HG03103 (cell line): ENCODE measurements around the gene PRKAR2B.
"Not testable (repeated sequence)": the region's sequence is repeated elsewhere in the genome, so short reads cannot be mapped to it uniquely, and the experiment has no call there.

Source experiments
- ATAC-seq: cut with Tn5 transposase; IDR thresholded peaks from one replicate; pipeline ENCODE4 v1.9.1; 2021; ENCODE audit warnings: low read depth; ENCODE audit not compliant: unreplicated experiment

PRKAR2B gene

DNA sequence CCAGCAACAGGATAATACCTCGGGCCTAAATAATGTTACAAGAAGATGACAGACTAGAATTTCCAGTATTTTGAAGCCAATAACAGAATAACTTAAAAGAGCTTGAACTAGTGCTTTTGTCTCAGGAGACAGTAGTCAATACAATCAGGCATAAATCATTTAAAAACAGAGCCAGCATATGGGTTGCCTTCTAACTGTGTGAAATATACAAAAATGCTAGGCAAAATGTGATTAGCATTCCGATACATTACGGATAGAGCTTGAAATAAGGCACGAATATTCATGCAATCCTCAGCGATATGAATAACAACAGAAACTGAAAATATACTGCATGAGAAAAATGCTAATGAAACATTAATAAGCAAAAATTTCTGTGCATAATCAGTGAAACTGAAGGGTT, 18.3 kb upstream of the PRKAR2B start:
- ATAC-seq = no peak

DNA sequence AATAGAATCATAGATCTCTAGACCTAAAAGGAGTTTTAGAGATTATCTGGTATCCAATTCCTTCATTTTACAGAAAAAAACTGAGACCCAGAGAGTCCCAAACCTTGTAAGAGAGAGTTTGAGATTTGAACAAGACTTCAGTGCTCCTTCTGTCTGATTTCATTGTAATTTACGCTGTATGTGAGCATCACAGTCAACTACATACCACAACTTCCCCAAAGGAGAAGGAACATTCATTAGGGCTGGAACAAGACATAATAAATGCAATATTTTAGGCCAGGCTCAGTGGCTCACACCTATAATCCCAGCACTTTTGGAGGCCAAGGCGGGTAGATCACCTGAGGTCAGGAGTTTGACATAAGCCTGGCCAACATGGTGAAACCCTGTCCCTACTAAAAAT, 17.3 kb upstream of the PRKAR2B start:
- no peak for ATAC-seq

DNA sequence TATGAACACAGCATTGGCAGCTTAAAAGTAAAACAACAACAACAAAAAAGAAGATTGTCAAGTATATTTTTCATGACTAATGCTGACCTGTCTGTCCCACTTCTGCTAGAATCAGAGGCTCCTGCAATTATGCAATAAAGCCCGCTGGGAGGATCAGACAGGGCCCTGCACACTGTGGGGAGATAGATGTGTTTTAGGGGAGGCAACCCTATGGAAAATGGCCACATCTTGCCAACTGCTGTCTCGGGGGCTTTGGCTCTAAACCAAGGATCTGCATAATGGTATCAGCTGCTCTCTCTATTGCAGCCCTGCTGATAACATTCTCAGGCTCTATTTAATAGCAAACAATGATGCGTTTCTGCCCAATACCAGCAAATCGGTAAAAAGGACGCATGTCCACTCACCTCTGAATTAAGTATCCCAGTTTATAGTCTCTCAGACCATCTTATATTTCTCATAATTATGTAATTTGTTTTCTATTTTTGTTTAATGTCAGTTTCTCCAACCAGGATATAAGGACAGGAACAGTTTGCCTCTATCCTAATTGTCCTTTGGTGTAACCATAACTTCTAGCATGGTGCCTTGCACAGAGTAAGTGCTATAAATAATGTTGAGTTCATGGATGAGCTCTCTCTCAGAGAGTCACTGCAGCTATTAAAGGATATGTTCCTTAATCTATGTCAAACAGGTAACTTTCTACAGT, 15.3 kb upstream of the PRKAR2B start:
- no peak for ATAC-seq

DNA sequence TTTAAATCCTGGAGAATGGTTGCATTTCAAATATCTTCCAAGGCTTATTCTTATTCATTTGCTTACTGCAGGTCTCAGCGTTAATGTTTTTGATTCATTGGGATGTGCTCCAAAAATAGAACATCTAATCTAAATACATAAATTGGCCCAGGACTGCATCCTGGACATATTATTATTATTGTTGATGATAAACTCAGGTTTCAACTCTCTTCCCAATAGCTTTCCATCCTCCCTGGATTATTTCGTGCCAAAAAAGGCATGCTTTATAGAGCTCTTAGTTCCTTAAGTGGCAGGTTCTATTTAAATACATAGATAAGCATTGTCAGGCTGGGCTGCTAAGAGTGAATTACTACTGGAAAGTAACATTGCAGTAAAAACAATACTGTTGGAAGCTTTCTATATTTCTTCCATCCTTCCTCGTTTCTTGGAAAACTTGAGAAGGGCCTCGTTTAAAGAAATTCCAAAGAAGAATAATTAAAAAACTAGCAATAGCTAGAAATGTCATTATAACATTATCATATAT, 14.7 kb upstream of the PRKAR2B start:
- no peak for ATAC-seq

DNA sequence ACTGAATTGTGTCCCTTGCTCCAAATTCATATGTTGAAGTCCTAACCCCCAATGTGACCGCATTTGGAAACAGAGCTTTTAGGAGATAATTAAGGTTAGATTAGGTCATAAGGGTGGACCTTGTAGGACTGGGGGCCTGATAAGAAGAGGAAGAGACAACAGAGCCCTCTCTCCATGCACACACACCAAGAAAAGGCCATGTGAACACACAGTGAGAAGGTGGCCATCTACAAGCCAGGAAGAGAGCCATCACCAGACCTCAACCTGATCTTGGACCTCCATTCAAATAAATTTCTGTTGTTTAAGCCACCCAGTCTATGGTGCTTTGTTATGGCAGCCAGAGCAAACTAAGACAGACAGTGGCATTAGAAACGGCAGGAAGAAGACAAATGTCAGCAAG, 12.5 kb upstream of the PRKAR2B start:
- ATAC-seq = no peak

DNA sequence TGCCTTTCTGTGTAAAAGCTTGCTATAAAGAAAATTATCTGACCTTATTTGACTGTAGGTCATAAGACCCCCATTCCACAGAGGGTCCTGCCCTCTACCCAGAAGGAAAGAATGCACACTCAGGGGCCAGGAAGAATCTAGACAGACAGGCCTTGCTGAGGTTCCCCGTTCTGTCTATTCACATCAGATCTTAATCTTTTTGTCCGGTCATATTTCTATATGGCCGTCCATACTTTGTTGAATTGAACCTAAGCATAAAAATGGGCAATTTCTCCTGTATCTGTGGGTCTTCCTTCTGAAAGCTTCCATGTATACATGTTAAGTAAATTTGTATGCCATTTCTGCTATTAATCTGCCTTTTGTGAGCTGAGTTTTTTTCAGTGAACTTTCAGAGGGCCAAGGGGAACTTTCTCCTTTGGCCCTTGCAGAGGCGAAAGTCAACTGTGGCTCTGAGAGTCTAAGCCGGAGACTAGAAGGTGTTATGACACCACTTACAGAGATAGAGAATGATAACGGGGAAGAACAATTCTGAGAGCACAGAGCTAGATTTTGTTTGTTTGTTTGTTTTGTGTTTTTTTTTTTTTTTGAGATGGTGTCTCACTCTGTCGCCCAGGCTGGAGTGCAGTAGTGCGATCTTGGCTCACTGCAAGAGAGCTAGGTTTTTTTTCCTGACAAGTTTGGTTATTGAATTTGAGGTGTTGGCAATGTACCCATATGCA, 11.6 kb upstream of the PRKAR2B start:
- no peak for ATAC-seq

DNA sequence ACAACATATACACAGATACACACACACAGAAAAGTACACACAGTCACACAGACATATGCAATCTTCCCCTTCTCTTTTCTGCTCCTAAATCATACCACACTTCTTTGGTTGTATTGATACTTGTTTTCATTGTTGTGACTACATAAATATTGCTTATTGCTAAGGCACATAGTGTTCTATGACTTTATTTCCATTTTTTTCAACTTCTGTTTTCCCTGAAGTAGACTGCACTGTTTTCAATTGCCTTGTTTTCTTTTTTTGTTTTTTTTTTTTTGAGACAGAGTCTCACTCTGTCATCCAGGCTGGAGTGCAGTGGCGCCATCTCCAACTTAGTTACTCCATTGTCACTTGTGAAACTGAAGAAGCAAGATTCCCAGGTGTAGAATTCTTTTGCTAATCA, 10.0 kb upstream of the PRKAR2B start:
- ATAC-seq = no peak

DNA sequence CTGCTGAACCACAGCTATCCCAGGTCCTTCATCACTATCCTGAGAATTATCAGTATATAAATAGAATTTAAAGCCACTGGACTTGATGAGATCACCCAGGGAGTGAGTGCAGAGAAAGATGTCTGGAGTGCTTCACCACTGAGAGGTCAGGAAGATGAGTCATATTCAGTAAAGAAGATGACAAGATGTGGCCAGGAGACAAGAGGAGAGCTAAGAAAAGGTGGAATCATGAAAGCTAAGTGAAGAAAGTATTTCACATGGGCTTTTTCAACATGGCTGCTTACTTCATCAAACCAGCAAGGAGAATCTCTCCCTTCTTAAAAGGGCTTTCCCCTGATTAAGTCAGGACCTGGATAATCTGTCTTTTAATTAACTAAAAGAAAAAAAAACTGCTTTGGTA, 9.1 kb upstream of the PRKAR2B start:
- no peak for ATAC-seq

DNA sequence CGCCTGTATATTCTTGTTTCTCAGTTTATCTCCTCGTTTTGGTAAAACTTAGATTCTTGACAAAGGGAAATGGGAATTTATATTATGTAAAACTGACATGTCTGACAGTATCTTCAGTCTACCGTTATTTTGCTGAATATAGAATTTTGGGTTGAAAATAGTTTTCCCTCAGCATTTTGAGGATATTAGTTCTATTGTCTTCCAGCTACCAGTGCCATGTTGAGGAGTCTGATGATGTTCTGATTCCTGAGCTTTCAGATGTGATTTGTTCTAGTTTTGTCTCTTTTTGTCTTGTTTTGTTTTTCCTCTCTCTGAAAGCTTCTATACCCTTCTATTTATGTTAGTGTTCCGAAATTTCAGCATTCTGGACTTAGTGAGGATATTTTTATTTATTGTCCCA, 8.0 kb upstream of the PRKAR2B start:
- no peak for ATAC-seq

DNA sequence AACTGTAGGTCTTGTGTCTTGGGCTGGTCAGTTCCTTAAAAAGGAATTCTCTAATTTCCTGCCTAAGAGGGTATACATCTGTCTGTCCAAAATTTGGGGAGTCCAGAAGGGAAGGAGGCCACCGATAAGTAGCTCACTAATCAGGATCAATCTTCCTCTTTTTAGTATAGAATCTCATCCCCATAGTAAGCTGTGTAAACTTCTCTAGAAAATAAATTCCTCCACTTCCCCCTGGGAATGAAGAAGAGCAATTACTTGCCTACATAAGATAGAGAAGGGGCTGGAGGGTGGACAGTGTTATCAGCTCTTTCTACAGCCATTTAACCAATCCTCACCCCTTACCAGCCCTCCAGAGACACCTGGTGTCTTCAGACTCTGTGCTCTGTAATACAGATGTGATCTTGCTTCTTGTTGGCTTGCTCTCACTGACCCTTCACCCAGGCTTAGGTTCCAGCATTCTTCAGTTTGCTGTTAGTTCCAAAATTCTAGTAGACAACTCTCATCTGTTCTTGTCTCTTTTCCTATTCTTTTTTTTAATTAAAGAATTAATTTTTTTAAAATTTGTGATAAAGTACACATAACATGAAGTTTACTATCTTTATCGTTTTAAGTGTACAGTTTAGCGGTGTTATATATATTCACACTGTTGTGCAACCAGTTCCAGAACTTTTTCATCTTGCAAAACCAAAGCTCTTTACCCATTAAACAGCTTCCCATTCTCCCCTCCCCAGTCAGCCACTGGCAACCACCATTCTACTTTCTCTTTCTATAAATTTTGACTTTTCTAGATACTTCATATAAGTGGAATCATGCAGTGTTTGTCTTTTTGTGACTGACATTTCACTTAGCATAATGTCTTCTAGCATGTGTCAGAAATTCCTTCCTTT, 6.5 kb upstream of the PRKAR2B start:
- no peak for ATAC-seq

DNA sequence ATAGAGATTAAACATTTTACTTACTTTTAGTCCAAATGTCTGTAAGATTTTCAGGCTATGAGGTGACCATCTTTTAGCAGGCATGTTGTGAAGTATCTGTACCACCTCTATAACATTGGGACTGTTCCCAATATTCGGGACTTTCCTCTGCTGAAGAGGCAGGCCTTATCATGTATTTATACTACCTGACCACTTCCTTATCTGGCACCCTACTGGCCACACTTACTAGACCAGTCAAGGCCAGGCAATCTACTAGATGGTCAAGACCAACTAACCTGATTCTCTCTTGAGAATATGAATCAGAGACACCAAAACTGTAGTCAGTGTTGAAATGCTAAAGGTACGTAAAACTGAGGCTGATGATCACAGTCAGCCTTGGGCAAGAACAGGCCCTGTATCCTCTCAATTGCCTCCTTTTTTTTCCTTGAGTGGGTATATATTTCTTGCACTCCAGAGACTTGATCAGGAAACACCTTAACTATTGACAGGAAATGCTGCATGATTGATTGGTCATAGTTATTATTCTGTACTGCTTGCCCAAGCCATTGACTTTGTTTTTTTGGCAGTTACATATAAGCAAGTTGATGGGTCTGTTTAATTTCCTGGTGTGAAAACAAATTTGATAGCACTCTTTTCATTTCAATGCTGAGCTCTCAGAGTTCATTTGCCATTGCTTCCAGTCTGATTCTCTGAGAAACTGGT, 5.2 kb upstream of the PRKAR2B start:
- no peak for ATAC-seq

DNA sequence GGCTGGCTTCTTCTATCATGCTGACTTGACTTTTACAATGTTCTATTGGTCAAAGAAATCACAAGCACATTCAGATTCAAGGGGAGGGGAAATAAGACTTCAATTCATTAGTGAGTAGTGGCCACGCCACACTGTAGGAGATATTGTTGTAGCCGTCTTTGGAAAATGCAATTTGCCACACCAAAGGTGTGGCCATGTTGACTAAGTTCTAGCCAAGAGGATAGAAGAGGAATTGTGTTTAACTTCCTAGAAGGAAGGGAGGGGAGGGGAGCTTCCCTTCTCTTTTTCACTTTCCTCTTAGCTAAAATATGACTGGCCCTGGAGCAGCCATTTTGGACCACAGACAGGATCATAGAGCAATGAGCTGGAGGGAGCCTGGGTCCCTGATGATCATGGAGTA, 3.4 kb upstream of the PRKAR2B start:
- ATAC-seq = no peak

DNA sequence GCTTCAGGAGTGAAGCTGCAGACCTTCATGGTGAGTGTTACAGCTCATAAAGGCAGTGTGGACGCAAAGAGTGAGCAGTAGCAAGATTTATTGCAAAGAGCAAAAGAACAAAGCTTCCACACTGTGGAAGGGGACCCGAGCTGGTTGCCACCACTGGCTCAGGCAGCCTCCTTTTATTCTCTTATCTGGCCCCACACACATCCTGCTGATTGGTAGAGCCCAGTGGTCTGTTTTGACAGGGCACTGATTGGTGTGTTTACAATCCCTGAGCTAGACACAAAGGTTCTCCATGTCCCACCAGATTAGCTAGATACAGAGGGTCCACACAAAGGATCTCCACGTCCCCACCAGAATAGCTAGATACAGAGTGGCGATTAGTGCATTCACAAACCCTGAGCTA, 2.7 kb upstream of the PRKAR2B start:
- ATAC-seq = not testable (repeated sequence)

DNA sequence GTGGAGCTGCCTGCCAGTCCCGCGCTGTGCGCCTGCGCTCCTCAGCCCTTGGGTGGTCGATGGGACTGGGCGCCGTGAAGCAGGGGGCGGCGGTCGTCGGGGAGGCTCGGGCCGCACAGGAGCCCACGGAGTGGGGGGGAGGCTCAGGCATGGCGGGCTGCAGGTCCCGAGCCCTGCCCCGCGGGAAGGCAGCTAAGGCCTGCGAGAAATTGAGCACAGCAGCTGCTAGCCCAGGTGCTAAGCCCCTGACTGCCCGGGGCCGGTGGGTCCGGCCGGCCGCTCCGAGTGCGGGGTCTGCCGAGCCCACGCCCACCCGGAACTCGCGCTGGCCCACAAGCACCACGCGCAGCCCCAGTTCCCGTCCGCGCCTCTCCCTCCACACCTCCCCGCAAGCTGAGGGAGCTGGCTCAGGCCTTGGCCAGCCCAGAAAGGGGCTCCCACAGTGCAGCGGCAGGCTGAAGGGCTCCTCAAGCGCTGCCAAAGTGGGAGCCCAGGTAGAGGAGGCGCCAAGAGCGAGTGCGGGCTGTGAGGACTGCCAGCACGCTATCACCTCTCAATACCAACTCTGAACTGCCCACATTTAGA, 2.1 kb upstream of the PRKAR2B start:
- not testable (repeated sequence) for ATAC-seq

DNA sequence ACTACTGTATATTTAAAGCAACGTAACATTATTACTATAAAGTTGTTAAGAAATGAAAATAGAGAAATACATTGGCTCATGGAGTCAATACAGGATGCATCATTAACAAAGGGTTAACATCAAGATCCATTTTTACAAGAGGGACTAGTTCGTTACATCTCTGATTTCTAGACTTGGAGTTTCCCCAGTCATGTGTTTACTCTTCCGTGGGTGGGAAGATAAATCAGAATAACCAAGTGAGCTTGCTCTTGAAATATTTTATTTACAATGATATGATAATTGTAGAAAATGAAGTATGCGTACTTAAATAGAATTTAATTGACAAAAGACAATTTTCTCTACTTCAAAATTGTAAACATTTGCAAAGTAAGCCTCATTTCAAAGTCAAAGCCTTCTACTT, 1.0 kb upstream of the PRKAR2B start:
- ATAC-seq = no peak

DNA sequence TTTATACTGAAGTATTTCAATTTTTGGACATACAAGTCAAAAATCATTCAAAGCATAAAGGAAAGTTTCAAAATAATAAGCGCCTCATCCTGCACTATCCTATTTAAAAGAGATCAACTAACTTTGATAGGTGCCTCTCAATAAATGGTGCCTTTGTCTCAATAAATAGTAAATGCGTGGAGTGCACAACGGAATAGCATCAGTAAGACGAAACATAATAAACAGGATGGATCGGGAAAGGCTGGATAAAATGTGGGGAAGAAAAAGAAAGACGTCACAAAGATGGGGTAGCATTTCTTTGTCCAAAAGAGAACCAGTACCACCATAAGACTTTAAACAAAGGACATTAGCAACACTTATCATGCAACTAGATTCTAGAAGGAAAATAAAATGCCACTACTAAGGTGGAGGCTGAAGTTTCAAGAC, 571 bp upstream of the PRKAR2B start:
- ATAC-seq = no peak

DNA sequence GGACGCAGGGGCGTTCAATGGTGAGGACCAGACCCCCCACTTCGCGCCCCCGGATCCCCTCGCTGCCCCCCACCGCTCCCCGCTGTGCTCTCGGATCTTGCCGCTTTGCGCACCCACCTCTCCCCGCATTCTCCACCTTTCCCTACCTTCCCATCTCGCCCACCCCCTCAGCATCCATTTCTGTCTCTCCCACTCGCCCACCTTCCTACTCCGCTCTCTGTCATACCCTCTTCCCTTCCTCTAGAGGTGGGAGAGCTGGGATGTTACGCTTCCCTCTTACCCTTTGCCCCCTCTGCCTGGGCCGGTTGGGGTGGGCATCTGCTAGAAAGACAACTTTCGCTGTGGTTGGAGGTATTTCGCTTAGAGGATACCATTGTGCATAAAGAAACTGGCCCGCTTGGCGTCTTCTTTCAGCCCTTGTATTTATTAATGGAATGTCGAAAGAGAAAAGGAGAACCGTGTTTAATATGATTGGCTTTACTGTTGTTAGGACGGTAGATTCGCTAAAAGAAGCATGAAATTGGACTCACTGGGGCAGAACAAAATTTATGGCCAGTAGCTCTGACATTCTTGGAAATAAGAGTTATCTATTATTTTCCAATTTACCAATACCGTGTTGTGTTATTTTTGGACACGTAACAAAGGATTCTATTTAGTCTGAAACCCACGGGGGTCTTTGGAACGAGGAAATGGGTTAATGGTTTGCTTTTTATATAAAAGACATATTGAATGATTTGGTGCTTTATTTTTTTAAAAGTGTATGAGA, 873 bp downstream of the PRKAR2B start:
- ATAC-seq = no peak

DNA sequence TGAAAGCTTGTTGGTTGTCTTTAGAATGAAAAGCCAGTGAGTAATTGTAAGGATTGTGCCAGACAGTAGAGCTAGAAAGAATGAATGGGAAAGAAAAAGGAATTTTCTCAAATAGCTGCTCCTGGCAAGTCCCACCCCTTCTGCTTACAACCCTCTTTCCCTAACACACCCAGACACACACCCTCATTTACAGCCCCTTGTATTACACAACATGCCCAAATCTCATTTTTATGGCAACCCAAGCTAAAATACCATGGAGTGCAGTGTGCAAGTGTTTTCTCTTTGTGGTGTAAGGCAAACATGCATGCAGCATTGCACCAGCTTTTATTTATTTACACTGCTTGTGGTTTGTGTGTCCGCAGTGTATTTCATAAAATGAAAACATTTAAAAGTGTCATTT, 1.5 kb downstream of the PRKAR2B start:
- ATAC-seq = no peak

DNA sequence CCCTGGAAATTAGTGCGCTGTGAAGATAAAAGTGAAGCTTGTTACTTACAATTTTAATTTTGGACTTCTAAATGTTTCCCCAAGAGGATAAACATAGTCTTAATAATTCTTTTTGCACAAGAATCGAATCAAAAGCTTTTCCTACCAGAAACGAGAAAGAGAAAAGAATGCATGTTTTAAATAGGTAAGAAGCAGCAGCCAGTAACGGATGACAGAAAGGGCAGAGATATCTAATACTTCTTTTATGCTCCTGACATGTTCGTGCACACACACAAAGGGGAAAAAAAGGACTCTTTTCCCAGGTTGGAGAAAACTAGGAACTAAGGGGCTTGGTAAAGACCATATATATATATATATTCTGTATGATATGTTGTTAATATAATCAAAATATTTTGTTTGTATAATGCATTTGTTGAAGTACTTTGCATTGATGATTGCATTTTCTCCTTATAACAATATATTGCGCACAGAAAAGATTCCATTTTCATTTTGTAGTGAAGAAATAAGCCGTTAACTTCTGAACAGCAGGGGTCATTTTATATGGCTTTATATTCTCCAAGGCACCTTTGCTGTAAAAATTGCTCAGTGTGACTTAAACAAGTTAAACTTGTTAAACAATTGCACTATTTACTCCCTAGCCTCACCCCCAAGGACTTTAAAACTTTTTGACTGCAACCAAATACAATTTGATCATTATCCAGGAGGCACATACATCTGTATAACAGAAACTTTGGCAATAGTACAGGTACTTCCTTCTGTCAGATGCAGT, 2.2 kb downstream of the PRKAR2B start:
- ATAC-seq = no peak
